ENCODE measurements around the gene EXTL1. TPM values are rescaled to one million over a fixed set of nuclear protein-coding genes. Genes with fewer than 3 reads are reported as not detected.

Gene EXTL1
- total RNA-seq, 2 experiments from 2014 or later: not detected

GRCh38 chr1:26077524-26077923 is 55.9 kb downstream of the EXTL1 start:
- CTCF ChIA-PET: interaction anchor here (1.1 kb wide), 1 partner anchor 14 kb away, joined by 3 read pairs; no protein-coding TSS in a partner anchor
- intact Hi-C loops (cut with micrococcal nuclease): no loop called here
- Mint-ChIP-seq H3K9me3 (no peaks in the 10 kb centered on the region), H3K27ac (no peak overlapping the region), H3K36me3 (ENCODE audit: low read depth) (no peaks in the 10 kb centered on the region), H3K4me3 (no peak overlapping the region), H3K4me1 (ENCODE audit: low read depth) (no peaks in the 10 kb centered on the region), H3K27me3 (ENCODE audit: low read depth) (peaks cover 4% of the 10 kb centered on the region)
- DNase-seq: no peak

GRCh38 chr1:26078286-26079177 is 57.0 kb downstream of the EXTL1 start:
- CTCF ChIA-PET: interaction anchor here (0.6 to 1.1 kb wide), 2 partner anchors 13 to 335 kb away, joined by 3 to 4 read pairs; no protein-coding TSS in a partner anchor
- Mint-ChIP-seq H3K4me3 (no peak overlapping the region), H3K4me1 (ENCODE audit: low read depth) (no peaks in the 10 kb centered on the region), H3K27me3 (ENCODE audit: low read depth) (no peaks in the 10 kb centered on the region), H3K27ac (no peak overlapping the region), H3K9me3 (no peaks in the 10 kb centered on the region), H3K36me3 (ENCODE audit: low read depth) (no peaks in the 10 kb centered on the region)
- no peak for DNase-seq
- intact Hi-C loops (cut with micrococcal nuclease): no loop called here

GRCh38 chr1:26079178-26079563 is 57.6 kb downstream of the EXTL1 start:
- peaks cover 2% of the 10 kb centered on the region for H3K27me3 Mint-ChIP-seq (ENCODE audit: low read depth)
- H3K9me3 Mint-ChIP-seq: no peaks in the 10 kb centered on the region
- no peaks in the 10 kb centered on the region for H3K4me1 Mint-ChIP-seq (ENCODE audit: low read depth)
- H3K36me3 Mint-ChIP-seq (ENCODE audit: low read depth): no peaks in the 10 kb centered on the region
- CTCF ChIA-PET: no interaction called here
- DNase-seq: no peak
- intact Hi-C loops (cut with micrococcal nuclease): no loop called here
- no peak overlapping the region for H3K27ac Mint-ChIP-seq
- H3K4me3 Mint-ChIP-seq: no peak overlapping the region

DNA sequence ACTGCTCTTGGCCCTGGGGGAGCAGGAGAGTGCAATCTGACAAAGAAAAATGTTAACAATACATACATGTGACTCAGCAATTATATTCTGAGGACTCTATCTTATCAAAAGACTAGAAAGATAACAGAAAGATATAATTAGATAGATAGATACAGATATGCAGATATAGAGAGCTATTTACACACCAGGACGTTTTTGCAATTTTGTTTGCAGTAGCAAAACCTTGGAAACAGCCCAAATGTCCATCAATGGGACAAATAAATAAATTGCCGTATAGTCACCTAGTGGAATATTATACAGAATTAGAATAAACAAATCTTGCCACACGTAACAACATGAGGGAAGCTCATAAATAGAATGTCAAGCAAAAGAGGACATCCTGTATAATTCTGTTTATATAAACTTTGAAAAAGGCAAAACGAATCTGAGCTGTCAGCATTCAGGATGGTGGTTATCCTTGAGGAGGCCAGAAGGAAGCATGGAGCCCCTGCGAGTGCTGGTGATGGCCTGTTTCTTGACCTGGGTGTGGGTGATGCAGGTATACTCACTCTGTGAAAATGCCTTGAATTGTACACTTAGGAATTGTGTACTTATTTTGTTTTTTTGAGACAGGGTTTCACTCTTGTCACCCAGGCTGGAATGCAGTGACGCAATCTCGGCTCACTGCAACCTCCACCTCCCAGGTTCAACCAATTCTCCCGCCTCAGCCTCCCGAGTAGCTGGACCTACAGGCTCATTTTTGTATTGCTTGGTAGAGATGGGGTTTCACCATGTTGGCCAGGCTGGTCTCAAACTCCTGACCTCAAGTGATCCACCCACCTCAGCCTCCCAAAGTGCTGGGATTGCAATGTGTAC is 58.6 kb downstream of the EXTL1 start:
- Mint-ChIP-seq H3K36me3 (ENCODE audit: low read depth) (no peaks in the 10 kb centered on the region), H3K27me3 (ENCODE audit: low read depth) (peaks cover 4% of the 10 kb centered on the region), H3K9me3 (no peaks in the 10 kb centered on the region), H3K4me1 (ENCODE audit: low read depth) (no peaks in the 10 kb centered on the region), H3K4me3 (no peak overlapping the region), H3K27ac (no peak overlapping the region)
- no peak for DNase-seq
- intact Hi-C loops (cut with micrococcal nuclease): no loop called here
- CTCF ChIA-PET: no interaction called here

DNA sequence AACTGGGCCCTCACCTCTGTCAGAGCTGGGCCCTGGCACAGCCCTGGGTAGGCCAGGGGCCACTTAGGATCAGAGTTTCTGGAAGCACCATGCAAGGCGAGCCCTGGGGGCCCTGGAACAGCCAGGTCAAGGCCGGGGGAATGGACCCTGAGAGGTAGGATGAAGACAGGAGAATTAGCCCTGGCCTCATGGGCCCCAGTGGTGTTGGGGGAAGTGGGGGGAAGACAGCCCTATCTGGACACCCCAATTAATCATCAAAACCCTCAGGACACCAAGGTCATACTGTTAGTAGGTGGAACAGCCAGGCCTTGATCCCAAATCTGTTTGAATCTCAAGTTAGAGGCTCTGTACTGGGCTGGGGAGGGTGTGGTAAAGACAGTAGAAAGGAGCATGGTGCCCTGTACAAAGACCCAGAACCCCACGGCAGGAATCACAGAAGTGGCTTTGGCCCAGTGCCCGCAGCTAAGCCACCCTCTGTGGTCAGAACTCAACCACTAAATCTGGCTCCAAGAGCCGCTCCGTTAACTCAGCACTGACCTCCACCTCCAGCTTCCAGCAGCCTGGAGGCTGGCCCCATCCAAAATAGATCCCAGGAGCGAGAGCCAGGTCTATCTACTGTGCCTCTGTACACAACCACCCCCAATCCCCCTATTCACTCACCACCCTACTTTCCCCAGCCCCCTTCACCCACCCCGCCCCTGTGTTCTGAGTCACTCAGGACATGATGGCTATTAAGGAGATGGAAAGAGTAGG is 59.9 kb downstream of the EXTL1 start:
- Mint-ChIP-seq H3K36me3 (ENCODE audit: low read depth) (no peaks in the 10 kb centered on the region), H3K4me3 (no peak overlapping the region), H3K4me1 (ENCODE audit: low read depth) (no peaks in the 10 kb centered on the region), H3K27me3 (ENCODE audit: low read depth) (peaks cover 4% of the 10 kb centered on the region), H3K27ac (no peak overlapping the region), H3K9me3 (no peaks in the 10 kb centered on the region)
- intact Hi-C loops (cut with micrococcal nuclease): no loop called here
- CTCF ChIA-PET: interaction anchor here (1.0 kb wide), 1 partner anchor 45 kb away, joined by 3 read pairs; no protein-coding TSS in a partner anchor
- DNase-seq: no peak

DNA sequence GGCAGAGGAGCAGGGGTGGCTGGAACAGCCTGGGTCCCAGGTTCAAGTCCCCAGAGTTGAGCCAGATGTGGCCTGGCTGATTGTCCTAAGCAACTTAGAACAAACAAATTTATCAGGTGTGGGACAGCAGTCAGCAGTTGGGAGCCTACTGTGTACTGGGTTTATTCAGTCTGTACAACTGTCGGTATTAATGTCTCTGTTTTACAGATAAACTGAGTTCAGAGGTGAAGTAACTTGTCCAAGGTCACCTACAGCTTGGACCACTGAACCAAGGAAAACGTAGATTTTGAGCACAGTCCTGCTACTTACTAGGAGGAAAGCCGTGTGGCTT is 60.4 kb downstream of the EXTL1 start:
- Mint-ChIP-seq H3K4me1 (ENCODE audit: low read depth) (no peaks in the 10 kb centered on the region), H3K27me3 (ENCODE audit: low read depth) (peaks cover 4% of the 10 kb centered on the region), H3K9me3 (no peaks in the 10 kb centered on the region), H3K4me3 (no peak overlapping the region), H3K27ac (no peak overlapping the region), H3K36me3 (ENCODE audit: low read depth) (no peaks in the 10 kb centered on the region)
- CTCF ChIA-PET: interaction anchor here (1.0 kb wide), 1 partner anchor 46 kb away, joined by 3 read pairs; no protein-coding TSS in a partner anchor
- DNase-seq: no peak
- intact Hi-C loops (cut with micrococcal nuclease): no loop called here

- Mint-ChIP-seq H3K4me3 (no peak overlapping the region), H3K36me3 (ENCODE audit: low read depth) (no peaks in the 10 kb centered on the region), H3K4me1 (ENCODE audit: low read depth) (no peaks in the 10 kb centered on the region), H3K9me3 (no peaks in the 10 kb centered on the region), H3K27ac (no peak overlapping the region), H3K27me3 (ENCODE audit: low read depth) (peaks cover 4% of the 10 kb centered on the region)
- DNase-seq: no peak
- intact Hi-C loops (cut with micrococcal nuclease): no loop called here
- CTCF ChIA-PET: interaction anchor here (1.0 kb wide), 1 partner anchor 62 kb away, joined by 5 read pairs; no protein-coding TSS in a partner anchor
Measured at GRCh38 chr1:26083208-26083607, 61.6 kb downstream of the EXTL1 start.

GRCh38 chr1:26084091-26084561 is 62.6 kb downstream of the EXTL1 start:
- Mint-ChIP-seq H3K27ac (no peak overlapping the region), H3K4me3 (no peak overlapping the region), H3K36me3 (ENCODE audit: low read depth) (no peaks in the 10 kb centered on the region), H3K9me3 (no peaks in the 10 kb centered on the region), H3K27me3 (ENCODE audit: low read depth) (peaks cover 4% of the 10 kb centered on the region), H3K4me1 (ENCODE audit: low read depth) (no peaks in the 10 kb centered on the region)
- CTCF ChIA-PET: interaction anchor here (1.0 to 3.8 kb wide), 2 partner anchors 61 kb away, joined by 5 to 11 read pairs; no protein-coding TSS in a partner anchor
- intact Hi-C loops (cut with micrococcal nuclease): no loop called here
- DNase-seq: no peak

- peaks cover 4% of the 10 kb centered on the region for H3K27me3 Mint-ChIP-seq (ENCODE audit: low read depth)
- CTCF ChIA-PET: interaction anchor here (1.5 to 3.8 kb wide), 2 partner anchors 49 to 61 kb away, joined by 4 to 11 read pairs; no protein-coding TSS in a partner anchor
- no peak for DNase-seq
- H3K36me3 Mint-ChIP-seq (ENCODE audit: low read depth): no peaks in the 10 kb centered on the region
- no peaks in the 10 kb centered on the region for H3K4me1 Mint-ChIP-seq (ENCODE audit: low read depth)
- H3K9me3 Mint-ChIP-seq: no peaks in the 10 kb centered on the region
- H3K4me3 Mint-ChIP-seq: no peak overlapping the region
- intact Hi-C loops (cut with micrococcal nuclease): no loop called here
- no peak overlapping the region for H3K27ac Mint-ChIP-seq
Measured at GRCh38 chr1:26084844-26085243, 63.3 kb downstream of the EXTL1 start.

Other genes with a start within 250 kb of the EXTL1 start
- gene SELENON, start 221.6 kb upstream of the EXTL1 start, total RNA-seq: 10 to 100 TPM; 27.8 to 28.6 TPM
- gene MTFR1L, start 201.8 kb upstream of the EXTL1 start, total RNA-seq: 10 to 100 TPM; 22.2 to 23.5 TPM
- 1 to 10 TPM; 8.4 to 9.1 TPM for gene AUNIP, start 162.3 kb upstream of the EXTL1 start, total RNA-seq
- gene PAQR7, start 146.1 kb upstream of the EXTL1 start, total RNA-seq: 1 to 10 TPM; 2.8 to 3.1 TPM
- gene STMN1, start 115.4 kb upstream of the EXTL1 start, total RNA-seq: 100 to 1,000 TPM; 708 to 746 TPM
- 1 to 10 TPM; 4.7 to 5.2 TPM for gene PAFAH2, start 23.7 kb upstream of the EXTL1 start, total RNA-seq
- not detected for gene SLC30A2, start 24.3 kb downstream of the EXTL1 start, total RNA-seq
- gene TRIM63, start 45.9 kb downstream of the EXTL1 start, total RNA-seq: under 1 TPM; 0.33 to 0.40 TPM
- 10 to 100 TPM; 20.5 to 21.4 TPM for gene PDIK1L, start 90.0 kb downstream of the EXTL1 start, total RNA-seq
- gene FAM110D, start 137.3 kb downstream of the EXTL1 start, total RNA-seq: under 1 TPM in 1 of 2 experiments, not detected in 1; 0.07 TPM
- gene C1orf232, start 147.2 kb downstream of the EXTL1 start, total RNA-seq: not detected
- gene ZNF593, start 148.1 kb downstream of the EXTL1 start, total RNA-seq: 10 to 100 TPM; 24.0 to 26.8 TPM
- not detected for gene ZNF593OS, start 150.1 kb downstream of the EXTL1 start, total RNA-seq
- gene CNKSR1, start 155.7 kb downstream of the EXTL1 start, total RNA-seq: 1 to 10 TPM; 1.5 to 1.8 TPM
- gene CATSPER4, start 168.8 kb downstream of the EXTL1 start, total RNA-seq: not detected
- gene CEP85, start 212.4 kb downstream of the EXTL1 start, total RNA-seq: 10 to 100 TPM; 45.7 to 47.0 TPM